G401.6 (cell line): ENCODE measurements around the gene MAD2L2.

Experiments
- FAIRE-seq: peaks from 2 replicates; lab custom pipeline; 2012; peaks lifted over from hg19 to GRCh38; lab: Jason Lieb, UNC

The MAD2L2 gene

GRCh38 chr1:11681071-11681771, at the start of gene MAD2L2:
MAD2L2 (minus strand) TSS chr1:11681148; CDS start chr1:11680601, 547 bp downstream.
- FAIRE-seq, result no peak

- peak; percentile 23 for FAIRE-seq
These were observed 49.5 kb upstream of the MAD2L2 start for GRCh38 chr1:11730429-11730891.

GRCh38 chr1:11729498-11730428, 48.8 kb upstream of the MAD2L2 start:
- FAIRE-seq, result no peak

GRCh38 chr1:11729155-11729497, 48.2 kb upstream of the MAD2L2 start:
- FAIRE-seq, result no peak

- no peak for FAIRE-seq
These were observed 47.3 kb upstream of the MAD2L2 start for GRCh38 chr1:11728126-11728806.

- FAIRE-seq, result no peak
These were observed 46.2 kb upstream of the MAD2L2 start for GRCh38 chr1:11727119-11727518.

- no peak for FAIRE-seq
These were observed 44.7 kb upstream of the MAD2L2 start for GRCh38 chr1:11725616-11726015.

- no peak for FAIRE-seq
These were observed 41.6 kb upstream of the MAD2L2 start for GRCh38 chr1:11722538-11722937.

- no peak for FAIRE-seq
These were observed 40.4 kb upstream of the MAD2L2 start for GRCh38 chr1:11721311-11721710.

- no peak for FAIRE-seq
These were observed 39.6 kb upstream of the MAD2L2 start for GRCh38 chr1:11720525-11720924.

GRCh38 chr1:11720033-11720376, 39.1 kb upstream of the MAD2L2 start:
- no peak for FAIRE-seq

GRCh38 chr1:11719313-11720032, 38.5 kb upstream of the MAD2L2 start:
- FAIRE-seq, result no peak

GRCh38 chr1:11714831-11715575, 34.1 kb upstream of the MAD2L2 start:
- no peak for FAIRE-seq

- FAIRE-seq, result no peak
These were observed 32.1 kb upstream of the MAD2L2 start for GRCh38 chr1:11713095-11713494.

GRCh38 chr1:11712285-11712684, 31.3 kb upstream of the MAD2L2 start:
- no peak for FAIRE-seq

GRCh38 chr1:11711490-11711889, 30.5 kb upstream of the MAD2L2 start:
- no peak for FAIRE-seq

GRCh38 chr1:11708554-11709350, 27.8 kb upstream of the MAD2L2 start:
- FAIRE-seq, result no peak

GRCh38 chr1:11707621-11708276, 26.8 kb upstream of the MAD2L2 start:
- FAIRE-seq, result no peak

GRCh38 chr1:11706292-11706691, 25.3 kb upstream of the MAD2L2 start:
- FAIRE-seq, result no peak

GRCh38 chr1:11705596-11705995, 24.6 kb upstream of the MAD2L2 start:
- FAIRE-seq, result no peak
